ENCODE results near the gene FAM117B.

DNA sequence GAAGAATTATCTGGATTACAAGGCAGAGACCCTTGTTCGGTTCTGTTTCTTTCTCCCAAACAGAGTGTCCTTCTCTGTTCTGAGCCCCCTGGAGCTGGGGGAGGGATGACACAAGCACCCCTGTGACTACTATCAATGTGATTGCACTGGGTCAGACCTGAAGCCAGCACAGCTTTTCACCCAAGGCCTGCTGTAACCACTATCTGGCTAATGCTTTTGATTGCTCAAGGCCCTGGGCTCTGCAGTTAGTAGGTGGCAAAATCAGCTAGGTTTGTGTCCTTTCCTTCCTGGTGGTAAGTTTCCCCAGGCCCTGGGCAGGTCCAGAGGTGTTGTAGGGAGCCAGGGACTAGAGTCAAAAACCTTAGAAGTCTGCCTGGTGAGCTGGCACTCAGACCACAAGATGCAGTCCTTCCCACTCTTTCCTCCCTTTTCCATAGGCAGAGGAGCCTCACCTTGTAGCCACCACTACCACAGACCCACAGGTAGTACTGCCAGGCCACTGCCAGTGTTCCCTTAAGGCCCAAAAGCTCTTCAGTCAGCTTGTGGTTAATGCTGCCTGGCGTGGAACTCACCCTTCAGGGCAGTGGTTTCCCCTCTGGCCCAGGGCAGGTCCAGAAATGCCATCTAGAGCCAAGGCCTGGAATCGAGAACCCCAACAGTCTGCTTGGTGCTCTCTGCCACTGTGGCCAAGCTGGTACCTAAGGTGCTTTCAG is 83.0 kb downstream of the FAM117B start:
- TF ChIP-seq YY1 (IDR thresholded peaks at IDR 0.05; ENCODE audit: insufficient read depth, insufficient read length): no peak
- no peak for TF ChIP-seq ZNF274 (IDR thresholded peaks at IDR 0.05; ENCODE audit: low read depth, low read length)
- no peak for TF ChIP-seq SUZ12 (IDR thresholded peaks at IDR 0.05; ENCODE audit: extremely low read depth, insufficient read depth, insufficient read length)

Data from NT2/D1 (cell line).